Spleen (tissue), 7 donors: Measurements from ENCODE around the gene SH3RF1.

Experiments used
- POLR2A ChIP-seq, 3 donors: fragments of 450-650 bp; IDR thresholded peaks; one replicate each; pipeline ENCODE4 v1.5.1; 2017; ENCODE audit warnings: antibody characterized with exemption in 3 of 3, mild to moderate bottlenecking in 1 of 3
- POLR2AphosphoS5 ChIP-seq, 3 donors: sonication (generic); formaldehyde crosslinking; IDR thresholded peaks; one replicate each; pipeline ENCODE4 v1.5.1; 2017; ENCODE audit warnings: antibody characterized with exemption in 3 of 3
- TF ChIP-seq, protein P1 (sequence below), 11 experiments: fragments of 200-600 bp in 7 of 11; fragments of 450-650 bp in 4 of 11; sonication (generic) in 4 of 11; IDR thresholded peaks in 8 of 11; conservative IDR thresholded peaks in 3 of 11; 1 replicate in 7 of 11; 2 replicates in 4 of 11; pipeline versions ENCODE4 v1.4.0 to v1.8.0; 2016 to 2021; ENCODE audit warnings: antibody characterized with exemption in 11 of 11, inconsistent platforms in 4 of 11, mild to moderate bottlenecking in 1 of 11
- donor health status: DM: no; HTN: no; CAD: no; lungs with moderate emphysema.
- donor health status: DM: no; HTN: no; CAD: no.
- donor health status: DM: no; HTN: no; CAD: no.

DNA sequence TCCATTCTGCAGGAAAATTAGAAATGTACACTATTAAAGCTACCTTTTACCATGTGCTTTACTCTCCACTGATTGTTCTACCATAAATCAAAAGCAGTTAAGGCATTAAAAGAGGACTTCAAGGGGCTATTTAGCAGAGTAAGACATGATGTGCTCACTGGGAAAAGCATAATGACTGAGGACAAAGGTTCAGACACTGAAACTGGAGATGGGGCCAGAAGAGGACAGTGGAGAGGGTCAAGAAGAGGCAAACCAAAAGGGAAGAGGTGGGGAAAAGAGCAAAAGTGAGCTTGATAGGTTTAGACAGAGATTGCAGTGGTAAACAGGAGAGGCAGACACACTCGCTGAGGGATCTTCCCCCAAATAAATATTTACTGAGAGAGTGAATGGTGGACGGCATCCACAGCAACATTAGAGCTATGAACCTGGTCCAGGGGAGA lies 23.8 kb downstream of the SH3RF1 start:
- TF ChIP-seq POLR2AphosphoS5 (IDR thresholded peaks at IDR 0.05): no peak
- TF ChIP-seq, protein P1, sequence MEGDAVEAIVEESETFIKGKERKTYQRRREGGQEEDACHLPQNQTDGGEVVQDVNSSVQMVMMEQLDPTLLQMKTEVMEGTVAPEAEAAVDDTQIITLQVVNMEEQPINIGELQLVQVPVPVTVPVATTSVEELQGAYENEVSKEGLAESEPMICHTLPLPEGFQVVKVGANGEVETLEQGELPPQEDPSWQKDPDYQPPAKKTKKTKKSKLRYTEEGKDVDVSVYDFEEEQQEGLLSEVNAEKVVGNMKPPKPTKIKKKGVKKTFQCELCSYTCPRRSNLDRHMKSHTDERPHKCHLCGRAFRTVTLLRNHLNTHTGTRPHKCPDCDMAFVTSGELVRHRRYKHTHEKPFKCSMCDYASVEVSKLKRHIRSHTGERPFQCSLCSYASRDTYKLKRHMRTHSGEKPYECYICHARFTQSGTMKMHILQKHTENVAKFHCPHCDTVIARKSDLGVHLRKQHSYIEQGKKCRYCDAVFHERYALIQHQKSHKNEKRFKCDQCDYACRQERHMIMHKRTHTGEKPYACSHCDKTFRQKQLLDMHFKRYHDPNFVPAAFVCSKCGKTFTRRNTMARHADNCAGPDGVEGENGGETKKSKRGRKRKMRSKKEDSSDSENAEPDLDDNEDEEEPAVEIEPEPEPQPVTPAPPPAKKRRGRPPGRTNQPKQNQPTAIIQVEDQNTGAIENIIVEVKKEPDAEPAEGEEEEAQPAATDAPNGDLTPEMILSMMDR (IDR thresholded peaks at IDR 0.05 in 8 of 11, conservative IDR thresholded peaks at IDR 0.05 in 3 of 11): no peak
- TF ChIP-seq POLR2A (IDR thresholded peaks at IDR 0.05): no peak
